GM13977 (cell line): ENCODE results near the gene LUZP1.
"Not testable (repeated sequence)": the region's sequence is repeated elsewhere in the genome, so short reads cannot be mapped to it uniquely, and the experiment has no call there.

Experiments used
- DNase-seq: peaks from one replicate; pipeline ENCODE4 v3.0.0; 2012; ENCODE audit warnings: low spot score
- CTCF ChIP-seq: IDR thresholded peaks from 2 replicates; pipeline ENCODE4 v1.5.1; 2012; ENCODE audit warnings: mild to moderate bottlenecking, control low read depth; ENCODE audit not compliant: insufficient read depth; ENCODE audit errors: extremely low read depth, missing control alignments
- in situ Hi-C: fragments of 300-500 bp; cut with MboI; formaldehyde crosslinking; loops from one replicate; pipeline ENCODE4 v1.12.0; 2022; ENCODE audit warnings: low sequenced_read_pairs, low pct_unique_long_range_greater_than_20kb, mixed read lengths, inconsistent platforms; ENCODE audit not compliant: unreplicated experiment

Gene LUZP1

GRCh38 chr1:23200883-23201282 is 32.2 kb upstream of the LUZP1 start:
- no peak for DNase-seq
- in situ Hi-C loops: no loop called here

DNA sequence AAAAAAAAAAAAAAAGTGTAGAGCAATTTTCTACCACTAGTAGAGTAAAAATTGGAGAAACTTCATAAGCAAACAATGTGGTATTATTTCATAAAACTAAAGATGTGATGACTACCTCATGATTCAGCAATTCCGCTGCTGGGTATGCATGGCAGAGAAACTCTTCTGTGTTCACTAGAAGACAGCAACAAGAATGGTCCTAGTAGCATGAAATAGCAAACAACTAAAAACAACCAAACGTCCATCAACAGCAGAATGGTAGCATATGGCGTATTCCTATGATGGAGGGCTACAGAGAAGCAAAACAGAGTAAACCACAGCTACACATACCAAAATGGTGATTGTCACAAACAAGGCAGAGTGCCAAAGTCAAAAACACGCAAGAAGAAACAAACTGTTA is 29.7 kb upstream of the LUZP1 start:
- TF ChIP-seq CTCF: no peak
- in situ Hi-C loops: no loop called here
- DNase-seq: no peak

More at GRCh38 chr1:23200883-23201282, 32.2 kb upstream of the LUZP1 start:
- TF ChIP-seq CTCF: no peak

GRCh38 chr1:23196627-23197328 is 28.1 kb upstream of the LUZP1 start:
- no peak for TF ChIP-seq CTCF
- in situ Hi-C loops: no loop called here
- DNase-seq: no peak

DNA sequence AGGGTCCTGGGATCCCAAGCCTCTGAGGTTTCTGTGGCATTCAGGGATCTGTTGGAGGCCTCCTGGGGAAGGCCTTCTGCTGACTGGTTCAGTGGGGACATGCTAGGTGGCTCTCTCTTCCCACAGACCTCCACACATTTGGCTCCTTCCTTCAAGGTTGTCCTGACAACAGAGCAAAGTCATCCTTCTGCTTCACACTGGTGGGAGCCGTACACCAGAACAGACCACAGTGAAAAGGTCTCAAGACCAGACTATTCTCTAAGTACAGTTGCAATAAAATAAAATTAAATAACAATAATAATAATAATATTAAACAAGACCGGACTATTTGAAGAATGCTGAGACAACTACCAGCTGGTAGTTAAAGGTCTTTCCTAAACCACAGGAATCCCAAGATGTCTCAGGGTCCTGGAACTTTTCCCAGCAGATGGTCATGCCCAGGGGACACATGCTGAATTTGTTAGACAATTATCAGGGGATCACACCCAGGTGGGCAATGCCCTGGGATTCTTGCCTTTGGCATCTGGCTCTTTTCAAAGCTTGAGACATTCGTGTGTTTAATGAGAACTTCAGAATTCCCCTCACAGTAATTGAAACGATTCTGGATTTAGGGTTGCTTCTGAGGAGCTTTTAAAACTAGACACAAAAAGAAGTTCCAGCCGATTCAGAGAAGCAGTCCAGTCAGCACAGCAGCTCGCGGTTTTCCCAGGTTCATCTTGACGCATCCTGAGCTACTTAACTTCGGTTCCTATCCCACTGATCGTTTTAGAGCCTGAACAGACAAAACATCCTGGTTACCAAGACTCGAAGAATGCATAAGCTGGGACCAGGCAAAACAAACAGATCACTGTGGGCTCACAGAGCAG is 25.7 kb upstream of the LUZP1 start:
- no peak for TF ChIP-seq CTCF
- DNase-seq: no peak
- in situ Hi-C loops: no loop called here

- in situ Hi-C loops: no loop called here
- no peak for DNase-seq
- TF ChIP-seq CTCF: no peak
These were observed 24.9 kb upstream of the LUZP1 start for GRCh38 chr1:23193391-23194118.

DNA sequence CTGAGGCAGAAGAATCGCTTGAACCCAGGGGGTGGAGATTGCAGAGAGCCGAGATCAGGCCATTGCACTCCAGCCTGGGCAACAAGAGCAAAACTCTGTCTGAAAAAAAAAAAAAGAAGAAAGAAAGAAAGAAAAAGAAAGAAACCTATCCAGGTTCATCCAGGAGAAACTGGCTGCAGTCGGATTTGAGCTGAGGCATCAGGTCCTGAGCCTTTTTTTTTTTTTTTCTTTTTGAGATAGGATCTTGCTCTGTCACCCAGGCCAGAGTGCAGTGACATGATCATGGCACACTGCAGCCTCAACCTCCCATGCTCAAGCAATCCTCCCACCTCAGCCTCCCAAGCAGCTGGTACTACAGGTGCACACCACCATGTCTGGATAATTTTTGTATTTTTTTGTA is 22.5 kb upstream of the LUZP1 start:
- no peak for TF ChIP-seq CTCF
- in situ Hi-C loops: no loop called here
- no peak for DNase-seq

GRCh38 chr1:23188936-23189452 is 20.3 kb upstream of the LUZP1 start:
- in situ Hi-C loops: loop anchor here (5.0 kb wide), 1 partner anchor 212 kb away; no protein-coding TSS in a partner anchor
- DNase-seq: not testable (repeated sequence)
